ENCODE results near the gene UBE2L5. TPM values are rescaled to one million over a fixed set of nuclear protein-coding genes. Genes with fewer than 3 reads are reported as not detected.

Gene UBE2L5
- total RNA-seq, 1 donor from 2014 or later = not detected

GRCh38 chr13:30404207-30404606 lies 18.1 kb upstream of the UBE2L5 start:
- TF ChIP-seq, protein P1, sequence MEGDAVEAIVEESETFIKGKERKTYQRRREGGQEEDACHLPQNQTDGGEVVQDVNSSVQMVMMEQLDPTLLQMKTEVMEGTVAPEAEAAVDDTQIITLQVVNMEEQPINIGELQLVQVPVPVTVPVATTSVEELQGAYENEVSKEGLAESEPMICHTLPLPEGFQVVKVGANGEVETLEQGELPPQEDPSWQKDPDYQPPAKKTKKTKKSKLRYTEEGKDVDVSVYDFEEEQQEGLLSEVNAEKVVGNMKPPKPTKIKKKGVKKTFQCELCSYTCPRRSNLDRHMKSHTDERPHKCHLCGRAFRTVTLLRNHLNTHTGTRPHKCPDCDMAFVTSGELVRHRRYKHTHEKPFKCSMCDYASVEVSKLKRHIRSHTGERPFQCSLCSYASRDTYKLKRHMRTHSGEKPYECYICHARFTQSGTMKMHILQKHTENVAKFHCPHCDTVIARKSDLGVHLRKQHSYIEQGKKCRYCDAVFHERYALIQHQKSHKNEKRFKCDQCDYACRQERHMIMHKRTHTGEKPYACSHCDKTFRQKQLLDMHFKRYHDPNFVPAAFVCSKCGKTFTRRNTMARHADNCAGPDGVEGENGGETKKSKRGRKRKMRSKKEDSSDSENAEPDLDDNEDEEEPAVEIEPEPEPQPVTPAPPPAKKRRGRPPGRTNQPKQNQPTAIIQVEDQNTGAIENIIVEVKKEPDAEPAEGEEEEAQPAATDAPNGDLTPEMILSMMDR (conservative IDR thresholded peaks at IDR 0.05; ENCODE audit: low read depth, low read length) = no peak
- DNase-seq (ENCODE audit: low read depth) = no peak
- no peak overlapping the region for H3K4me3 ChIP-seq (ENCODE audit: low read depth, low read length)

- TF ChIP-seq, protein P1 (conservative IDR thresholded peaks at IDR 0.05; ENCODE audit: low read depth, low read length) = no peak
- no peak for DNase-seq (ENCODE audit: low read depth)
- H3K4me3 ChIP-seq (ENCODE audit: low read depth, low read length) = no peak overlapping the region
These were observed 15.4 kb upstream of the UBE2L5 start for GRCh38 chr13:30406779-30407416.

DNA sequence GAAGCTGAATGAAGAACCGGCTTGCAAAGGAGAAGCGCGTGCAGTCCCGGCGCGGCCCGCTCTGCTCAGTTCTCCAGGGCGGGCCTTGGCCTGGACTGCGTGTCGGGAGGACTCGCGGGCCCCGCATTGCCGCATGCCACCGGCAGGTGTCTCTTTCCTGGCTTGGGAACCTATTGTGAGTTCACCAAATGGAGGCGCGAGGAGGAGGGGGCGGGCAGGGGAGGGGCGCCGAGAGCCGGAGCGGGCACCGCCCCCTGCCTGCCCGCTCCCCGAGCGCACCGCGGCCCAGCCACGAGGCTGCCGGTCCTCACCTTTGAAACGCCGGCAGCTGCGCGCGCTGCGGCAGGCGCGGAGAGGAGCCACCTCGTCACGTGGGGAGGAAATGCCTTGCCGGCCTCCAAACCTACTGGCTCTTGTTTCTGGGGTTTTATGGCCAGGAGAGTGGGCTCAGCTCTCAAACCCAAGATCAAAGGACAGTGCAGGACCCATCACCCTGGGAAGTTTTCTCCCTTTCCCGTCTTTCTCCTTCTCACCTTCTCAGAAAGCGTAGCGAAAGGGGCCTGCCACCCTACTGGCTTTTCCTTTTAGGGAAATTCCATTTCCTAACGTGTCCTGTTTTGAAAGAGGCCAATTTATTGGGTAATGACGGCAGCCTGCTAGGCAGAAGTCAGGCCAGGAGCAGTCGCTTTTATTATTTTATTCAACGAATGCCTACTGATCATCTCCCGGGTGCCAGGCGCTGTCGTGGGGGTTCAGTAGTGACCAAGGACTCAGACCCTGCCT lies 13.8 kb upstream of the UBE2L5 start:
- peak overlapping the region; percentile 31 for H3K4me3 ChIP-seq (ENCODE audit: low read depth, low read length)
- DNase-seq (ENCODE audit: low read depth) = no peak
- TF ChIP-seq, protein P1 (conservative IDR thresholded peaks at IDR 0.05; ENCODE audit: low read depth, low read length) = peak; percentile 65

DNA sequence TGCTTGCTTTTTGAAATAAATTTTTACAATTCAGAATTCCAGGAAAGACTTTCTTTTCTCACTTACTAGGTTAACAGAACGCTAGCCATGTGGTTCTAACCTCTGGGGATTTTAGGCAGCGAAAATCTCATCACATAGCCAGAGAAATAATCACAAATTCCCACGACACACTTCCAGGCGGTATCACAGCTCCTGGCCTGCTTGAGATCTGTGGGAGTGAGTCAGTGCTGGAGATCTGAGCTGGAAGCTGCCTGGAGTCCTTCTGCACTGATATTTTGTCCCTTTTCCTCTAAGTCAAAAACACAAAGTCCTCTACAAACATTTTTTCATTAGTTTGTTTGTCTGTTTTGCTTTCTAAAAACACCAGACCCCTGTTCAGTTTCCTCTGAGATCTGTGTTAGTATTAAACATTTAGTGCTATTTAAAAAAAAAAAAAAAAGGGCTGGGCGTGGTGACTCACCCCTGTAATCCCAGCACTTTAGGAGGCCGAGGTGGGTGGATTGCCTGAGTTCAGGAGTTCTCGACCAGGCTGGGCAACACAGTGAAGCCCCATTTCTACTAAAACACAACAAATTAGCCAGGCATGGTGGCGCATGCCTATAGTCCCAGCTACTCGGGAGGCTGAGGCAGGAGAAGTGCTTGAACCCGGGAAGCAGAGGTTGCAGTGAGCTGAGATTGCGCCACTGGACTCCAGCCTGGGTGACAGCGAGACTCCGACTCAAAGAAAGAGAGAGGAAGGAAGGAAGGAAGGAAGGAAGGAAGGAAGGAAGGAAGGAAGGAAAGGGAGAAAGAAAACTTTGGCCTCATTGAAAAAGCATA lies 12.2 kb upstream of the UBE2L5 start:
- TF ChIP-seq, protein P1 (conservative IDR thresholded peaks at IDR 0.05; ENCODE audit: low read depth, low read length) = no peak
- H3K4me3 ChIP-seq (ENCODE audit: low read depth, low read length) = no peak overlapping the region
- no peak for DNase-seq (ENCODE audit: low read depth)

GRCh38 chr13:30410705-30411125 lies 11.6 kb upstream of the UBE2L5 start:
- no peak overlapping the region for H3K4me3 ChIP-seq (ENCODE audit: low read depth, low read length)
- DNase-seq (ENCODE audit: low read depth) = no peak
- TF ChIP-seq, protein P1 (conservative IDR thresholded peaks at IDR 0.05; ENCODE audit: low read depth, low read length) = no peak

DNA sequence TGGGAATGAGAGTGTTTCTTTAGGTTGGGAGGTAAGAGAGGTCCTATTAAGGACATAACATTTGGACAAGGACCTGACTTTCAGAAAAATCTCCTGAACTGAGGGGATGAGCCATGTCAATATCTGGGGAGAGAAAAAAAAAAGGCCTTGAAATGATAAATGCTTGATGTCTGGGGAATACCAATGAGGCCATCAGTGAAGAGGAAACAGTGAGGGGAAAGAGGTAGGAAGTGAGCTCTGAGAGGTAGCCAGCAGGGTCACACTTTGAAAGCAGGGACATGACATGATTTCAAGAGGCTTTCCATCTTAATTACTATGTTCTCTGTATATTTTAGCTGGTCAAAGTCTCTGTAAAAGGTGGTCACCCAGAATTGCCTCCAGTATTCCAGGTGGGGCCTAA lies 9.9 kb upstream of the UBE2L5 start:
- TF ChIP-seq, protein P1 (conservative IDR thresholded peaks at IDR 0.05; ENCODE audit: low read depth, low read length) = no peak
- no peak overlapping the region for H3K4me3 ChIP-seq (ENCODE audit: low read depth, low read length)
- DNase-seq (ENCODE audit: low read depth) = no peak

Measured in epithelial cell of proximal tubule (primary cell).